ENCODE results near the gene RPF1. TPM values are rescaled to one million over a fixed set of nuclear protein-coding genes. Genes with fewer than 3 reads are reported as not detected.
"Not testable (repeated sequence)": the region's sequence is repeated elsewhere in the genome, so short reads cannot be mapped to it uniquely, and the experiment has no call there.

RPF1 gene
- total RNA-seq, 1 experiment from 2014 or later: 31.7 TPM

DNA sequence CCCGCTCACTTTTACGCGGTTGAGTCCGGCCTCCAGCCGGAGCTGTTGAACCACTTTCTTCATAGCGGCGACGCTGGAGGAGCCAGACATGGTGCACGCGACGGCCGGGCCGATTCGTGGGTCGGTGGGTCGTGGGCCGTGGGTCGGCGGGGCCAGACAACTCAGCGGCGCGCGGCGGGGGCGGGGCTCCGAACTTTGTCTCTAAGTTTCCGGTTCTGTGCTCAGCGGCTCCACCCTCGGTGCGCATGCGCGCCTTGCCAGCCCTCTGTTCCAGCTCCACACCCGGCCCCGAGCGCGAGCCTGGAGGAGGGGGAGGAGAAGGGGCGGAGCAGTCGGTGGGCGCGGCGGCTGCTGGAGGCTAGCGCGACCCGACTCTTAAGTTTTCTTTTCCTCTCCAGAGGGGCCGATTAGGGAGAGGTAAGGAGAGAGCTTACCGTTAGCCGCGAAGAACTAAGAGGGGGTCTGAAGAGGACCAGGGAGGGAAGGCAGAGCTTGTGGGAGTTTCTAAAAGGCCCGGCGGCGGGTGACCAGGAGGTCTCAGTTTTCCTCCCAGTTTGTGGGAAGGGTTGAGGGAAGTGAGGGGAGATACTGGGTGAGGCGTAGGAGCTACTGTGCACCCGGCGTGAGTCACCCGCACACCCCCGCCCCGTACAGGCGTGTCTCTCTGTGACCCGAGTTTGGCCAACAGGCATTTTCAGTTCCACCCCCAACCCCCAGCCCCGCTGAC is 27.1 kb downstream of the RPF1 start, which contains the start of the genes GNG5 and SPATA1 (continued):
- TF ChIP-seq GTF2I (CRISPR knock-in tag; conservative IDR thresholded peaks at IDR 0.05): no peak
- TF ChIP-seq FOXP1 (CRISPR knock-in tag; IDR thresholded peaks at IDR 0.05; ENCODE audit: borderline replicate concordance): peak; percentile 53
- TF ChIP-seq, protein P1, sequence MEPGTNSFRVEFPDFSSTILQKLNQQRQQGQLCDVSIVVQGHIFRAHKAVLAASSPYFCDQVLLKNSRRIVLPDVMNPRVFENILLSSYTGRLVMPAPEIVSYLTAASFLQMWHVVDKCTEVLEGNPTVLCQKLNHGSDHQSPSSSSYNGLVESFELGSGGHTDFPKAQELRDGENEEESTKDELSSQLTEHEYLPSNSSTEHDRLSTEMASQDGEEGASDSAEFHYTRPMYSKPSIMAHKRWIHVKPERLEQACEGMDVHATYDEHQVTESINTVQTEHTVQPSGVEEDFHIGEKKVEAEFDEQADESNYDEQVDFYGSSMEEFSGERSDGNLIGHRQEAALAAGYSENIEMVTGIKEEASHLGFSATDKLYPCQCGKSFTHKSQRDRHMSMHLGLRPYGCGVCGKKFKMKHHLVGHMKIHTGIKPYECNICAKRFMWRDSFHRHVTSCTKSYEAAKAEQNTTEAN (CRISPR knock-in tag; IDR thresholded peaks at IDR 0.05): 0 out of 2 replicates have a peak, but pooled peaks have one; percentile 56
- TF ChIP-seq, protein P2, sequence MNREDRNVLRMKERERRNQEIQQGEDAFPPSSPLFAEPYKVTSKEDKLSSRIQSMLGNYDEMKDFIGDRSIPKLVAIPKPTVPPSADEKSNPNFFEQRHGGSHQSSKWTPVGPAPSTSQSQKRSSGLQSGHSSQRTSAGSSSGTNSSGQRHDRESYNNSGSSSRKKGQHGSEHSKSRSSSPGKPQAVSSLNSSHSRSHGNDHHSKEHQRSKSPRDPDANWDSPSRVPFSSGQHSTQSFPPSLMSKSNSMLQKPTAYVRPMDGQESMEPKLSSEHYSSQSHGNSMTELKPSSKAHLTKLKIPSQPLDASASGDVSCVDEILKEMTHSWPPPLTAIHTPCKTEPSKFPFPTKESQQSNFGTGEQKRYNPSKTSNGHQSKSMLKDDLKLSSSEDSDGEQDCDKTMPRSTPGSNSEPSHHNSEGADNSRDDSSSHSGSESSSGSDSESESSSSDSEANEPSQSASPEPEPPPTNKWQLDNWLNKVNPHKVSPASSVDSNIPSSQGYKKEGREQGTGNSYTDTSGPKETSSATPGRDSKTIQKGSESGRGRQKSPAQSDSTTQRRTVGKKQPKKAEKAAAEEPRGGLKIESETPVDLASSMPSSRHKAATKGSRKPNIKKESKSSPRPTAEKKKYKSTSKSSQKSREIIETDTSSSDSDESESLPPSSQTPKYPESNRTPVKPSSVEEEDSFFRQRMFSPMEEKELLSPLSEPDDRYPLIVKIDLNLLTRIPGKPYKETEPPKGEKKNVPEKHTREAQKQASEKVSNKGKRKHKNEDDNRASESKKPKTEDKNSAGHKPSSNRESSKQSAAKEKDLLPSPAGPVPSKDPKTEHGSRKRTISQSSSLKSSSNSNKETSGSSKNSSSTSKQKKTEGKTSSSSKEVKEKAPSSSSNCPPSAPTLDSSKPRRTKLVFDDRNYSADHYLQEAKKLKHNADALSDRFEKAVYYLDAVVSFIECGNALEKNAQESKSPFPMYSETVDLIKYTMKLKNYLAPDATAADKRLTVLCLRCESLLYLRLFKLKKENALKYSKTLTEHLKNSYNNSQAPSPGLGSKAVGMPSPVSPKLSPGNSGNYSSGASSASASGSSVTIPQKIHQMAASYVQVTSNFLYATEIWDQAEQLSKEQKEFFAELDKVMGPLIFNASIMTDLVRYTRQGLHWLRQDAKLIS (CRISPR knock-in tag; IDR thresholded peaks at IDR 0.05; ENCODE audit: borderline replicate concordance): no peak

DNA sequence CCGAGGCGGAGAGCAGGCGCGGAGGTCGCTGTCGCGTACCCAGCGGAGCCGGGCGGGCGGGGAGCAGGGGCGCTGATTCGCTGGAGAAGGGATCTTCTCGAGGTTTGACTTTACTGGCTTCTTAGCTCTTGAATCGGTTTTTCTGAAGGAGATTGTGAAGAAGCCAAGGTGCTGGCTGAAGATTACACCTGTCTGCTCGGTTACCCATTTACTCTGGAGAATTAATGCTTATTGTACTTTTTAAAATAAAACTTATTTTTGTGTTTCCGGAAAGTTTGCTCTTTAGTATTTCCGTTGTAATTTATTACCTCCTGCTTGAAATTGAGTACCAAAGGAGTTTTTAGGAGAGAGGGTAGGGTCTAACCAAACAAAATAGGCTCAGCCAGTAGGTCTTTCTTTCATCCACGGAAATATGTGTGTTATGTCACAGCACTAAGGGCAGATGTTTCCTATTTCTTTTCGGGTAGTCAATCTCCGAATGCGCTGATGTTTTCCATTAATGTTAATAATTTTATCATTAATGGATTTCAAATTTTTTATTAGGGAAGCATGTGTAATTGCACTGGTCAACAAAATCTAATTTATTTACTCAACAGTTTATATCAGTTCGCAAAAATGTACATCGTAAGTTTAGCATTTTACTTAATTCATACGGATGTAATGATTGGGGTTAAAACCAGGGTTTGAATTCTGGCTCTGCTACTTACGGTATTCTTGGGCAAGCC is 27.8 kb downstream of the RPF1 start:
- Mint-ChIP-seq H3K27me3 (ENCODE audit: low read depth) (no peaks in the 10 kb centered on the region; the same call in 1 of the 2 replicates), H3K4me3 (peak overlapping the region; percentile 100), H3K36me3 (0 out of 2 replicates have a peak, but pooled peaks cover 6% of the 10 kb centered on the region), H3K4me1 (peaks cover 29% of the 10 kb centered on the region), H3K27ac (peak overlapping the region; percentile 91), H3K9me3 (peaks cover 11% of the 10 kb centered on the region)
- DNase-seq (ENCODE audit: low spot score) (no peak), ATAC-seq (peak; percentile 62)
- TF ChIP-seq FOXJ3 (CRISPR knock-in tag; IDR thresholded peaks at IDR 0.05; ENCODE audit: borderline replicate concordance) (no peak), JAZF1 (CRISPR knock-in tag; IDR thresholded peaks at IDR 0.05) (no peak), OVOL2 (CRISPR knock-in tag; IDR thresholded peaks at IDR 0.05; ENCODE audit: borderline replicate concordance) (no peak), RELA (CRISPR knock-in tag; IDR thresholded peaks at IDR 0.05; ENCODE audit: borderline replicate concordance) (no peak), ZNF423 (CRISPR knock-in tag; IDR thresholded peaks at IDR 0.05) (no peak)
- TF ChIP-seq, protein P1 (CRISPR knock-in tag; IDR thresholded peaks at IDR 0.05): no peak
- ChIA-PET POLR2A (interaction anchor here (0.8 to 1.7 kb wide), 4 partner anchors 27 to 276 kb away, joined by 3 to 7 read pairs (median 4); partner anchors contain the start of gene CTBS), CTCF (interaction anchor here (0.8 to 2.0 kb wide), 12 partner anchors 66 to 275 kb away, joined by 3 to 12 read pairs (median 6); partner anchors contain the start of gene CTBS)

DNA sequence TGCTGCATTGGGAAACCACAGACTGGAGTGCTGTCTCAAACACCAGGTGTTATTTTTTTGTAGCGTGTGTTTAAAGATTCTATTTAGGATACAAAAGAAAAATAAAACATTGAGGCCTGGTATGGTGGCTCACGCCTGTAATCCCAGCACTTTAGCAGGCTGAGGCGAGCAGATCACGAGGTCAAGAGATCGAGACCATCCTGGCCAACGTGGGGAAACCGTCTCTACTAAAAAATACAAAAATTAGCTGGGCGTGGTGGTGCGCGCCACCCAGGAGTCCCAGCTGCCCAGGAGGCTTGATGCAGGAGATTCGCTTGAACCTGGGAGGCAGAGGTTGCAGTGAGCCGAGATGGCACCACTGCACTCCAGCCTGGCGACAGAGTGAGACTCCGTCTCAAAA is 28.8 kb downstream of the RPF1 start:
- Mint-ChIP-seq H3K4me1 (peaks cover 25% of the 10 kb centered on the region), H3K9me3 (peaks cover 11% of the 10 kb centered on the region), H3K4me3 (peak overlapping the region; percentile 100)
- ATAC-seq; H3K36me3 Mint-ChIP-seq; H3K27ac Mint-ChIP-seq; CTCF ChIA-PET; POLR2A ChIA-PET; H3K27me3 Mint-ChIP-seq (ENCODE audit: low read depth); DNase-seq (ENCODE audit: low spot score): not testable (repeated sequence)

DNA sequence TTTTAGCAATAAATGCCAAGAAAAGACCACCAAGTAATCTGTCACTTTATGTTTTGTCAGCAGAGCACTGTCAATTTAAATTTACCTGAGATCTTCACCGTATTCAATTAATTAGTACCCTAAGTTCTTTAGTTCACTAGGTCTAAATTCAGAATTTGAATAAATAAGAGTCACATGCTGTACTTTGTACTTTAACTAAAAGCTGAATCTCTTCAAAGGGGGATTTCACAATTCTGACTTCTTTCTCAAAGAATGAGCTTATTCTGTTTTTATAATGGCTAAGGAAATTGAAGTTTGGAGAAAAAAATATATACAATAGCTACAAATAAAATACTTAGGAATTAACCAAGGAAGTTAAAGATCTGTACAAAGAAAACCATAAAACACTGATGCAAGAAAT is 29.4 kb downstream of the RPF1 start:
- no peak overlapping the region for H3K27ac Mint-ChIP-seq
- H3K9me3 Mint-ChIP-seq: peaks cover 11% of the 10 kb centered on the region
- ChIA-PET CTCF (no interaction called here), POLR2A (no interaction called here)
- H3K27me3 Mint-ChIP-seq (ENCODE audit: low read depth): no peaks in the 10 kb centered on the region; the same call in 1 of the 2 replicates
- DNase-seq (ENCODE audit: low spot score): no peak
- ATAC-seq: no peak
- peaks cover 20% of the 10 kb centered on the region for H3K4me1 Mint-ChIP-seq
- peak overlapping the region; percentile 24; the same call in 1 of the 2 replicates for H3K4me3 Mint-ChIP-seq
- H3K36me3 Mint-ChIP-seq: 0 out of 2 replicates have a peak, but pooled peaks cover 6% of the 10 kb centered on the region
- TF ChIP-seq, protein P3, sequence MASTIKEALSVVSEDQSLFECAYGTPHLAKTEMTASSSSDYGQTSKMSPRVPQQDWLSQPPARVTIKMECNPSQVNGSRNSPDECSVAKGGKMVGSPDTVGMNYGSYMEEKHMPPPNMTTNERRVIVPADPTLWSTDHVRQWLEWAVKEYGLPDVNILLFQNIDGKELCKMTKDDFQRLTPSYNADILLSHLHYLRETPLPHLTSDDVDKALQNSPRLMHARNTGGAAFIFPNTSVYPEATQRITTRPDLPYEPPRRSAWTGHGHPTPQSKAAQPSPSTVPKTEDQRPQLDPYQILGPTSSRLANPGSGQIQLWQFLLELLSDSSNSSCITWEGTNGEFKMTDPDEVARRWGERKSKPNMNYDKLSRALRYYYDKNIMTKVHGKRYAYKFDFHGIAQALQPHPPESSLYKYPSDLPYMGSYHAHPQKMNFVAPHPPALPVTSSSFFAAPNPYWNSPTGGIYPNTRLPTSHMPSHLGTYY (CRISPR knock-in tag; IDR thresholded peaks at IDR 0.05): no peak
- TF ChIP-seq NR2C2 (CRISPR knock-in tag; IDR thresholded peaks at IDR 0.05) (no peak), EMX1 (CRISPR knock-in tag; IDR thresholded peaks at IDR 0.05) (no peak), CREM (CRISPR knock-in tag; IDR thresholded peaks at IDR 0.05) (no peak)
- TF ChIP-seq, protein P4, sequence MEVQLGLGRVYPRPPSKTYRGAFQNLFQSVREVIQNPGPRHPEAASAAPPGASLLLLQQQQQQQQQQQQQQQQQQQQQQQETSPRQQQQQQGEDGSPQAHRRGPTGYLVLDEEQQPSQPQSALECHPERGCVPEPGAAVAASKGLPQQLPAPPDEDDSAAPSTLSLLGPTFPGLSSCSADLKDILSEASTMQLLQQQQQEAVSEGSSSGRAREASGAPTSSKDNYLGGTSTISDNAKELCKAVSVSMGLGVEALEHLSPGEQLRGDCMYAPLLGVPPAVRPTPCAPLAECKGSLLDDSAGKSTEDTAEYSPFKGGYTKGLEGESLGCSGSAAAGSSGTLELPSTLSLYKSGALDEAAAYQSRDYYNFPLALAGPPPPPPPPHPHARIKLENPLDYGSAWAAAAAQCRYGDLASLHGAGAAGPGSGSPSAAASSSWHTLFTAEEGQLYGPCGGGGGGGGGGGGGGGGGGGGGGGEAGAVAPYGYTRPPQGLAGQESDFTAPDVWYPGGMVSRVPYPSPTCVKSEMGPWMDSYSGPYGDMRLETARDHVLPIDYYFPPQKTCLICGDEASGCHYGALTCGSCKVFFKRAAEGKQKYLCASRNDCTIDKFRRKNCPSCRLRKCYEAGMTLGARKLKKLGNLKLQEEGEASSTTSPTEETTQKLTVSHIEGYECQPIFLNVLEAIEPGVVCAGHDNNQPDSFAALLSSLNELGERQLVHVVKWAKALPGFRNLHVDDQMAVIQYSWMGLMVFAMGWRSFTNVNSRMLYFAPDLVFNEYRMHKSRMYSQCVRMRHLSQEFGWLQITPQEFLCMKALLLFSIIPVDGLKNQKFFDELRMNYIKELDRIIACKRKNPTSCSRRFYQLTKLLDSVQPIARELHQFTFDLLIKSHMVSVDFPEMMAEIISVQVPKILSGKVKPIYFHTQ (CRISPR knock-in tag; IDR thresholded peaks at IDR 0.05): no peak
- TF ChIP-seq, protein P5, sequence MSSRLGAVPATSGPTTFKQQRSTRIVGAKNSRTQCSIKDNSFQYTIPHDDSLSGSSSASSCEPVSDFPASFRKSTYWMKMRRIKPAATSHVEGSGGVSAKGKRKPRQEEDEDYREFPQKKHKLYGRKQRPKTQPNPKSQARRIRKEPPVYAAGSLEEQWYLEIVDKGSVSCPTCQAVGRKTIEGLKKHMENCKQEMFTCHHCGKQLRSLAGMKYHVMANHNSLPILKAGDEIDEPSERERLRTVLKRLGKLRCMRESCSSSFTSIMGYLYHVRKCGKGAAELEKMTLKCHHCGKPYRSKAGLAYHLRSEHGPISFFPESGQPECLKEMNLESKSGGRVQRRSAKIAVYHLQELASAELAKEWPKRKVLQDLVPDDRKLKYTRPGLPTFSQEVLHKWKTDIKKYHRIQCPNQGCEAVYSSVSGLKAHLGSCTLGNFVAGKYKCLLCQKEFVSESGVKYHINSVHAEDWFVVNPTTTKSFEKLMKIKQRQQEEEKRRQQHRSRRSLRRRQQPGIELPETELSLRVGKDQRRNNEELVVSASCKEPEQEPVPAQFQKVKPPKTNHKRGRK (CRISPR knock-in tag; IDR thresholded peaks at IDR 0.05; ENCODE audit: borderline replicate concordance): no peak

Measured in WTC11 (cell line).